Smooth muscle cell (in vitro differentiated cells): ENCODE results near the gene ELAPOR2. TPM values are rescaled to one million over a fixed set of nuclear protein-coding genes. Genes with fewer than 3 reads are reported as not detected.
"Not testable (repeated sequence)": the region's sequence is repeated elsewhere in the genome, so short reads cannot be mapped to it uniquely, and the experiment has no call there.

Experiments used
- DNase-seq: peaks from one replicate; lab custom pipeline; 2025; ENCODE audit not compliant: unreplicated experiment; lab: John Stamatoyannopoulos, UW
- H2AFZ ChIP-seq: fragments of 200-600 bp; sonication (generic); 2 replicates; pipeline ENCODE4 v1.6.0; 2016; ENCODE audit warnings: antibody characterized with exemption, low read depth, mild to moderate bottlenecking
- H3F3A ChIP-seq: fragments of 200-600 bp; sonication (generic); 2 replicates; pipeline ENCODE4 v1.6.0; 2017; ENCODE audit warnings: antibody characterized with exemption, low read depth
- H3K27ac ChIP-seq: fragments of 200-600 bp; sonication (generic); 2 replicates; pipeline ENCODE4 v1.5.1; 2016; ENCODE audit warnings: low read depth, mild to moderate bottlenecking
- H3K27me3 ChIP-seq: fragments of 200-600 bp; sonication (generic); 2 replicates; pipeline ENCODE4 v1.6.1; 2016; ENCODE audit warnings: low read depth, mild to moderate bottlenecking
- H3K36me3 ChIP-seq: fragments of 200-600 bp; sonication (generic); 2 replicates; pipeline ENCODE4 v1.5.1; 2016; ENCODE audit warnings: low read depth
- H3K4me1 ChIP-seq: fragments of 200-600 bp; sonication (generic); 2 replicates; pipeline ENCODE4 v1.5.1; 2016; ENCODE audit warnings: low read depth
- H3K4me2 ChIP-seq: fragments of 200-600 bp; sonication (generic); 2 replicates; pipeline ENCODE4 v1.6.0; 2016; ENCODE audit warnings: mild to moderate bottlenecking
- H3K4me3 ChIP-seq: fragments of 200-600 bp; sonication (generic); 2 replicates; pipeline ENCODE4 v1.5.1; 2016; ENCODE audit warnings: mild to moderate bottlenecking
- H3K79me2 ChIP-seq: fragments of 200-600 bp; sonication (generic); 2 replicates; pipeline ENCODE4 v1.6.0; 2016; ENCODE audit warnings: low read depth, mild to moderate bottlenecking
- H3K9ac ChIP-seq: fragments of 200-600 bp; sonication (generic); 2 replicates; pipeline ENCODE4 v1.6.0; 2016; ENCODE audit warnings: low read depth
- H3K9me3 ChIP-seq: fragments of 200-600 bp; sonication (generic); replicated peaks from 2 replicates; pipeline ENCODE4 v1.5.1; 2016; ENCODE audit warnings: low read depth
- H4K20me1 ChIP-seq: fragments of 200-600 bp; sonication (generic); 2 replicates; pipeline ENCODE4 v1.6.0; 2016; ENCODE audit warnings: low read depth
- CTCF ChIP-seq: fragments of 200-600 bp; sonication (generic); IDR thresholded peaks from 2 replicates; pipeline ENCODE4 v1.5.1; 2017; ENCODE audit warnings: borderline replicate concordance, mild to moderate bottlenecking, antibody characterized with exemption; ENCODE audit not compliant: insufficient read depth, poor library complexity, severe bottlenecking
- WGBS: methylation state at CpG from one replicate; pipeline ENCODE4 v1.1.7; 2016; ENCODE audit warnings: low lambda C conversion rate; 5-methylcytosine and 5-hydroxymethylcytosine counted together
- polyA plus RNA-seq: library from polyadenylated mRNA; unstranded; fragments of >200 nt; fragmentation: Nextera tagmentation; extraction: Ambion mirVana; gene quantifications from 2 replicates; pipeline ENCODE4 v1.2.1, GENCODE V29; 2016
- total RNA-seq: library from RNA; depleted of rRNA; stranded (reverse); fragments of >200 nt; gene quantifications from 2 replicates; pipeline ENCODE4 v1.2.3, GENCODE V29; 2014

The ELAPOR2 gene
- total and polyA plus RNA-seq, 2 experiments from 2014 or later: 27.6 to 28.2 TPM

DNA sequence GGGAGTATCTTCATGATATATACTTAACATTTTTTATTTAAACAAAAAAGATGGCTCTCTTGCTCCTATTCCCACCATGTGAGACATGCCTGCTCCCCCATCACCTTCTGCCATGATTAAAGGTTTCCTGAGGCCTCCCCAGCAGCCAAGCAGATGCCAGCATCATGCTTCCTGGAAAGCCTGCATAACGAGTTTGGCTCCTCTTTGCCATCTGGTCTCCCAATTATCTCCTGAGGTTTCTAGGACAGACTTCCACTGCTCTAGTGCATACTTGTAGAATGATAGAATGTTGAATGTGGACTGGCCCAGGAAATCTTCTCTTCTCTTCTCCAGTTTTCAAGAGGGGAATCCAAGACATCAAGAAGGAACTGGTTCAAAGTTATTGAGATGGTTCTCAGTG lies 45.9 kb upstream of the ELAPOR2 start:
- H3K36me3 ChIP-seq: no peaks in the 10 kb centered on the region

GRCh38 chr7:87100326-87100725 lies 40.9 kb upstream of the ELAPOR2 start:
- H3K9me3 ChIP-seq: no peaks in the 10 kb centered on the region
- no peak overlapping the region for H3K27ac ChIP-seq
- no peak overlapping the region for H3K4me2 ChIP-seq
- H3K4me1 ChIP-seq: no peaks in the 10 kb centered on the region
- H3K36me3 ChIP-seq: no peaks in the 10 kb centered on the region
- no peak for DNase-seq
- no peaks in the 10 kb centered on the region for H3F3A ChIP-seq
- no peak overlapping the region for H2AFZ ChIP-seq
- no peaks in the 10 kb centered on the region for H3K79me2 ChIP-seq
- no peaks in the 10 kb centered on the region for H3K27me3 ChIP-seq
- no peak overlapping the region for H3K9ac ChIP-seq
- H3K4me3 ChIP-seq: no peak overlapping the region
- 60% methylated on average over 2 of the region's 2 CpGs for WGBS
- no peak for TF ChIP-seq CTCF
- no peaks in the 10 kb centered on the region for H4K20me1 ChIP-seq

More for the DNA sequence above, 45.9 kb upstream of the ELAPOR2 start:
- Histone ChIP-seq H3K4me3 (no peak overlapping the region), H3K27ac (no peak overlapping the region), H3K9ac (no peak overlapping the region), H3K4me1 (no peaks in the 10 kb centered on the region), H3K27me3 (no peaks in the 10 kb centered on the region), H3K9me3 (no peaks in the 10 kb centered on the region), H2AFZ (no peak overlapping the region), H3K79me2 (no peaks in the 10 kb centered on the region), H3K4me2 (no peak overlapping the region), H4K20me1 (no peaks in the 10 kb centered on the region), H3F3A (no peaks in the 10 kb centered on the region)
- no peak for DNase-seq
- TF ChIP-seq CTCF: no peak
- WGBS: 68% methylated on average over 1 of the region's 1 CpG

GRCh38 chr7:87097375-87097774 lies 37.9 kb upstream of the ELAPOR2 start:
- not testable (repeated sequence) for H3K4me1 ChIP-seq, H3K4me2 ChIP-seq, H3K9ac ChIP-seq, H3K36me3 ChIP-seq, DNase-seq, H3K9me3 ChIP-seq, H3K79me2 ChIP-seq, H3K27me3 ChIP-seq, H3K4me3 ChIP-seq, H3F3A ChIP-seq, H2AFZ ChIP-seq, H4K20me1 ChIP-seq, H3K27ac ChIP-seq
- 92% methylated on average over 2 of the region's 2 CpGs for WGBS

- Histone ChIP-seq H3K4me2 (no peak overlapping the region), H3K79me2 (no peaks in the 10 kb centered on the region), H3K27ac (no peak overlapping the region), H3K27me3 (no peaks in the 10 kb centered on the region), H3K4me1 (no peaks in the 10 kb centered on the region), H3K4me3 (no peak overlapping the region), H4K20me1 (no peaks in the 10 kb centered on the region), H2AFZ (no peak overlapping the region), H3K9ac (no peak overlapping the region), H3F3A (no peaks in the 10 kb centered on the region), H3K36me3 (no peaks in the 10 kb centered on the region), H3K9me3 (no peaks in the 10 kb centered on the region)
- 83% methylated on average over 2 of the region's 2 CpGs for WGBS
- DNase-seq: no peak
- TF ChIP-seq CTCF: no peak
Observed at GRCh38 chr7:87094322-87094721, 34.9 kb upstream of the ELAPOR2 start.
